Fibroblast of skin of left quadriceps (primary cell): ENCODE data around the gene ZNF180.
A peak's percentile ranks its signal among the peaks of the same experiment; 100 is the strongest.
"Not testable (repeated sequence)": the region's sequence is repeated elsewhere in the genome, so short reads cannot be mapped to it uniquely, and the experiment has no call there.

Experiments
- DNase-seq, 2 experiments: peaks; one replicate each; pipeline ENCODE4 v3.0.0-alpha.2; 2013; ENCODE audit warnings: low read depth in 2 of 2

ZNF180 gene

DNA sequence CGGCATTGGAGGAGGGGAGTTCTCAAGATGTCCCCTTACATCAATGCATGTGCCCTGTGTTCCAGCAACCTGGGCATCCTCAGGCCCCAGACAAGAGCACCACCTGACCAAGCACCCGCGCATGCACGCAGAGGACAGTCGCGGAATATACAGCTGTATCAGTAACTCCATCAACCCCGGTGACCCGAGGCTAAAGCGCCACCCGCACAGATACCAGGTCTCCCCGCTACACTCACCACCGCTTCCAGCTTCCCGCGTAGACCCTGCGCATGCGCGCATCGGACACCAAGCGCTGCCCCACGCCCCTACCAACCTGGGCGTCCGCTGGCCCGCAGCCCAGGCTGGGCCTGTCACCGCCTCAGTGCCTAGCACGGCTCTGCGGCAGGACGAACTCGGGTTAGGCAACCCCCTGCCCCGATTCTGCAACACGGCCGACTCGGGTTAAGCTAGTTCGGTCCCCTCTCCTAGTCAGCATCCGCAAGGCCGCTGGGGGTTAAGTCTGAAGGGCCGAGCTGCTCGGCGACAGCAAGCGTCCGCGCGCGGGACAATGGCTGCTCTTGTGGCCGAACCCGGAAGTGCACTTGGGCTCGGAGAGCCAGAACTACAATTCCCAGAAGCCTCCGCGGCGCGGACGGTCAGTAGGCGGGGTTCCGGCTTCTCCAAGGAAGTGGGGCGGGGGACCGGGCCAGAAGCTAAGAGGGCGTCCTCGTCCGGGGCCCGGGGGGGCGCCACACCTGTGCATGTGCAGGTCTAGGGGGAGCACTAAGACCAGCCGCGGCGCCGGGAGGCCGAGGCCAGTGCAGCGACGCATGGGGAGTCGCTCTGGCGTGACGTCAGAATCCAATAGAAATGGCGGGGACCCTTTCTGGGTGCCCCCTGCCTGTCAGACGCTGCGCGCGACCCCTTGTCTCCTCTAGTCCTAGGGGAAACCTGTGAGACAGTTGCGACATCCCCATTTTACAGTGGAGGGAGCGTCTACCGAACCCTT, at the start of gene ZNF180:
ZNF180 (minus strand) TSS at position 561 of the 988 bp plus-strand sequence. CDS start 3,188 bp downstream, outside the sequence.
- peak; percentile 82 to 84 for DNase-seq

GRCh38 chr19:44549507-44549906, 49.2 kb upstream of the ZNF180 start:
- no peak for DNase-seq

DNA sequence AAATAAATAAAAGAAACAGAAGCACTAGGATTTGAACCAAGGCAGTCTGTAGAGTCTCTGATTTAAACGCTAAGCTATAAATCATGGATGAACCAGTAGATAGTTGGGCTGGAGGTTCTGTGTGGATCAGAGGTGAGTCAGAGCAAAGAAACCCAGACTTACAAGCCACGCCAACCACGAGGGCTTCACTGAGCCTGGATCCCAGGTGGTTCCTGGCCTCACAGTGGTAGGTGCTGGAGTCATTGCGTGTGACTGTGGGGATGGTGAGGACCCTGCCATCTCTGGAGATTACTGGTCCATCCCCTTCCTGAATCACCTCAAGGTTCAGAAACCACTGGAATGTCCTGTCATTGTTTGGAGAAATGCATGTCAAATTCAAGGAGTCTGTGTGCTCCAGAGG, 48.4 kb upstream of the ZNF180 start:
- DNase-seq, result peak; percentile 16 to 23

GRCh38 chr19:44544031-44544430, 43.7 kb upstream of the ZNF180 start:
- DNase-seq, result no peak

GRCh38 chr19:44542671-44543070, 42.3 kb upstream of the ZNF180 start:
- DNase-seq, result no peak

- no peak for DNase-seq
Observed at GRCh38 chr19:44540736-44541135, 40.4 kb upstream of the ZNF180 start.

DNA sequence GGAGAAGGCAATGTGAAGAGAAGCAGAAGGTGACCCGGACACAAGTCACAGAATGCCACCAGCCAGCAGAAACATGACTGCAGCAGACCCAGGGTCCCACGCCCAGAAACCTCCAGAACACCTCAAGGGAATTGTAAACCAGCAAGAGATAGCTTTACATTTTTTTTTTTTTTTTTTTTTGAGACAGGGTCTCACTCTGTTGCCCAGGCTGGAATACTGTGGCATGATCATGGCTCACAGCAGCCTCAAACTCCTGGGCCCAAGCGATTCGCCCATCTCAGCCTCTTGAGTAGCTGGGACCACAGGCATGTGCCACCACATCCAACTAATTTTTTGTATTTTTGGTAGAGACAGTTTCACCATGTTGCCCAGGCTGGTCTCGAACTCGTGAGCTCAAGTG, 39.7 kb upstream of the ZNF180 start:
- no peak for DNase-seq

DNA sequence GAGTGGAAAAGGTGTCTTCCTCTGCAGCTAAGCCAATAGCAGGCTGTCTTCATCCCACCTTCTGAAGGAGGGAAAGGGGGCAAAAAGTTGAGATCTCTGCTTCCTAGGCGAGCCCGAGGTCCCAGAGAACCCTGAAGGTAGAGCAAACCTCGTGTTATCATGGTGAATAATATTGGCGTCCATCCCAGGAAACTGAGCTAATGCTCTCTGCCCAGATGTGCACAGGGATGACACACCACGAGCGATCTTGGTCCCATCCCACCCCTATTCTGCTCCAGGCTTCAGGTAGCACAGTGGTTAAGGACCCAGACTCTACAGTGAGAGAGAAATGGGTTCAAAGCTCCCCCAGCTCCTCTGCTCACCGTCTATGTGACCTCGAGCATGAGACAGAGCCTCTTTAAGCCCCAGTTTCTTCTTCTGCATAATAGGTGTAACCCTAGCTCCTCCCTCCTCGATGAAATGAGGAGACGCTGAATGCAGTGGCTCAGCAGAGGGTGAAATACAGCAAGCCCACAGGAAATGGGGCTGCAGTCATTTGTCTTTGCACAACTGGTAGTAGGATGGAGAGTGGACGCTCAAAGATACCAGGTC, 39.0 kb upstream of the ZNF180 start:
- no peak for DNase-seq

- DNase-seq, result not testable (repeated sequence)
Observed at GRCh38 chr19:44535361-44535760, 35.0 kb upstream of the ZNF180 start.

GRCh38 chr19:44532819-44533218, 32.5 kb upstream of the ZNF180 start:
- no peak for DNase-seq

DNA sequence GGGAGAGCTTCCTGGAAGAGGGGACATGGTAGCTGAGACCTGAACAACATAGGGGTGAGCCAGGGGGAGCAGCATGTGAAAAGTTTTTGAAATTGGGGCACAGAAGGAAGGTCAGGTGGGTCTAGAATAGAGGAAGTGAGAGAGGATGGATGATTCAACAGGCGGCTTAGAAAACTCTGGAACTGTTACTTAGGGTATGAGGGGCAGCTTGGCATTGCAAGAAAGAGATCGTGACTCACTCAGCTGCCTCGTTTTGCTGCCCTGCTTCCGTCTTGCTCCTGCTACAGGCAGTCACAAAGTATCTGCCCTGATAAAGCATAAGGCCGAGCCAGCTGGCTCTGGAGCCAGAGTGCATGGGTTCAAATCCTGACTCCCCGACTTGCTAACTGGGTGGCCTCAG, 30.5 kb upstream of the ZNF180 start:
- DNase-seq, result no peak

GRCh38 chr19:44529536-44529935, 29.2 kb upstream of the ZNF180 start, which contains the start of gene CEACAM20:
Gene CEACAM20 (minus strand): TSS chr19:44529675. CDS start chr19:44529509, 166 bp downstream.
- no peak for DNase-seq

GRCh38 chr19:44527554-44527953, 27.2 kb upstream of the ZNF180 start:
- no peak for DNase-seq

- DNase-seq, result no peak
Observed at GRCh38 chr19:44525721-44526430, 25.6 kb upstream of the ZNF180 start.

GRCh38 chr19:44521370-44521769, 21.0 kb upstream of the ZNF180 start:
- no peak for DNase-seq

GRCh38 chr19:44517146-44517545, 16.8 kb upstream of the ZNF180 start:
- DNase-seq, result no peak

- DNase-seq, result no peak
Observed at GRCh38 chr19:44515907-44516306, 15.6 kb upstream of the ZNF180 start.

GRCh38 chr19:44515031-44515430, 14.7 kb upstream of the ZNF180 start:
- DNase-seq, result no peak

DNA sequence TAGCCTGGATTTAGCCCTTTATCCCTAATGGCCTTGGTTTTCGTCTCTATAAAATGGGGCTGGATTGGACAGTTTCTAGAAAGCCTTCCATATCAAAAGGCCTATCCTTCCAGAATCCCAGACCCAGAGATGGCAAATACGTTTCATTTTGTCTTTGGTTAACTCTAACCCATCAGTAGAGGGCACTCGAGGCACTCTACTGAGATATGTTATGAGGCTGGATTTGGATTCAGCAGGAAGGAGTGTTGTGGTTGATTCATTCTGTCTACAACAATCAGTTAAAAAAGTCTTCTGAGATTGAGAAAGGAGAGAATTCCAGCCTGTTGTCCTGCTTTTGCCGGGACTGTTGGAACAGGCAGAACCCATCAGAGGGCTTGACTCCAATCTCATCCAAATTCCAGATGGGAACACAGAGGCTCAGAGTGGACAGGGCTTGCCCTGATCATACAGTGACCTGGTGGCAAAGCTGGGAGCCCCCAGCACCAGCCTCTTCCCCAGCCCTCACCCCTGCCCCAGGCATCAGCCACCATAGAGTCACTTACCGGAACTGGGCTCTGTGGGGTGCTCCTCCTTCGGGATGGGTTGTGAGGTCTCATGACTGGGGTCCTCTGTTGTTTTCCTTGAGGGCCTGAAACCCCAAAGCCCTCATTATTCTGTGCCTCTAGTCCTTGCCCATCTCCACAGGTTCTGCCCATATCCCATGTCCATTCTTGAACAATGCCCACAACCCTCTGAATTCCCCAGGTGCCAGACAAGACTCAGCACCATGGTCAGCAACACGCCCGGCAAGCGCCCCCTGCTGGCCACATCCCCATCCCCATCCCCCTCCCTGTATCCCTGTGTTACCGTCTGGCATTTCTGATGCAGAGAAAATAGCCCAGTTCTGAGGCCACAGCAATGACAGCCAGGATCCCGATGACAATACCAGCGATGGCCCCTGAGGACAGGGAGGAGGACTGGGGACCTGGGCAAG, 12.3 kb upstream of the ZNF180 start:
- DNase-seq, result peak in 1 of 2 experiments; percentile 12

DNA sequence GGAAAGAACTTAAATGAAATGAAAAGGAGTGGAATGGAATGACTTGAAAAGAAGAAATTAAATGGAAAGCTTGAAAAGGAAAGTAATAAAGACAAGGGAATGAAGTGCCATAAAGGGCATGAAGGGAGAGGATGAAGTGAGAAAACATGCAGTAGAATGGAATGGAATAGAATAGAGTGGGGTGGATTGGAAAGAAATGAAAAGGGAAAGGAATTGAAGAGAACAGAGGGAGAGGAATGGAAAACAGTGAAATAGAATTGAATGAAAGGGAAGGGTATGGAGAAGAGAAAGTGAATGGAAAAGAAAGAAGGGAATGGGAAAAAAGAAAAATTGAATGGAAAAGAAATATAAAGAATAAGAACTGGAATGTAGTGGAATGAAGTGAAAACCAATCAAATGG, 9.2 kb upstream of the ZNF180 start:
- no peak for DNase-seq

DNA sequence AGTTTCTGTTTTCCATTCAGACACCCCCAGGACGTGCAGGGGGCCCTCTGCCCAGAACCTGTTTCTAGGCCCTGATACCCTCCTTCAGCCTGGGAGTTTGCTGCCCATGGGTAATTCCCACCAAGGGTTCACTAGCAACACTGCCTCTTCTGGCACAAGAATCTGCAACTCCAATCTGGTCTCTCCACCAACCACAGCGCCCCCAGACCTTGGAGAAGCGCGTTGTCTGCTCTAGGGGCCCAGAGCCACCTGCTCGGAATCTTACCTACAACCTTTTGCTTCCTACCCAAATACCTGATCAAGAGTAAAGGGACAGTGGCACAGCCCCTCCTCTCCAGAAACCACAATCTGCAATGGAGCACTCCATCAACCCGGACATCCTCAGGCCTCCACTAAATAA, 763 bp downstream of the ZNF180 start:
- no peak for DNase-seq
